PFSK-1 (cell line): ENCODE data around the gene HEPACAM.

Experiments
- POLR2AphosphoS5 ChIP-seq: IDR thresholded peaks from 2 replicates; pipeline ENCODE4 v1.6.1; 2012; ENCODE audit warnings: low read depth, mild to moderate bottlenecking, control low read depth, low read length, moderate library complexity
- SIN3A ChIP-seq: IDR thresholded peaks from 2 replicates; pipeline ENCODE4 v1.6.1; 2012; ENCODE audit warnings: mild to moderate bottlenecking, low read length, moderate library complexity, borderline replicate concordance; ENCODE audit not compliant: insufficient read depth
- TAF1 ChIP-seq: IDR thresholded peaks from 2 replicates; pipeline ENCODE4 v1.6.1; 2012; ENCODE audit warnings: low read length, control low read depth, borderline replicate concordance; ENCODE audit not compliant: insufficient read depth
- TF ChIP-seq, protein P1 (sequence below), 2 experiments: IDR thresholded peaks; 2 replicates each; pipeline versions ENCODE4 v1.6.1 to v1.8.0; 2011 to 2012; ENCODE audit warnings: low read depth in 2 of 2, low read length in 2 of 2, control low read depth in 1 of 2, inconsistent platforms in 1 of 2, mild to moderate bottlenecking in 1 of 2, moderate library complexity in 1 of 2; ENCODE audit not compliant: insufficient read depth in 1 of 2

DNA sequence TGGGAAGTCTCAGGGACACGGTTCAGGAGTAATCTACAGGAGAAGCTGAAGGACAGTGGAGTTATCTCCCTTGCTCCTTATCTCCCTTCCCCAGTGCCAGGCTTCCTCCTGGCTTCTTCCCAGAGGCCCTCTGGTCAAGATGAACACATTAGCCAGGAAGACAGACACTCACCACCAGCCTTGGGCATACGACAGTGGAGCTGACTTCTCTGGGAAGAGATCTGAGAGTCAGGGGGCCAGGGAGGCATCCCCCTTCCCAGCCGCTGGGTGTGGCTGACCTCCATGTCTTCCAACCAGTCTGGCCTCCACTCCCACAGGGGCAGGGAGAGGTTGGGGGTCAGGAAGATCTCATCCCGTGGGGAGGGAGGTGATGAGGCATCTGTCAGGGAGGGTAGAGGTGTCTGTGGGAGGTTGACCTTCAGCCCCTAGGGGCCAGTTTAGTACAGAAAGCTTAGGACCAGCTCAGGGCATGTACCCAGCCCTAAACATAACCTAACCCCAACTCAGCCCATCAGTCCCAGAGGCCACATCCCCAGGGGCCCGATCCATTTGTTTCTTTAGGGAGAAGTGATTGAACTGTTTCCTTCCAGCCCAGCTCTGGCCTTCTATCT, 50.9 kb downstream of the HEPACAM start:
- TF ChIP-seq TAF1 (no peak), POLR2AphosphoS5 (no peak), SIN3A (no peak)
- TF ChIP-seq, protein P1, sequence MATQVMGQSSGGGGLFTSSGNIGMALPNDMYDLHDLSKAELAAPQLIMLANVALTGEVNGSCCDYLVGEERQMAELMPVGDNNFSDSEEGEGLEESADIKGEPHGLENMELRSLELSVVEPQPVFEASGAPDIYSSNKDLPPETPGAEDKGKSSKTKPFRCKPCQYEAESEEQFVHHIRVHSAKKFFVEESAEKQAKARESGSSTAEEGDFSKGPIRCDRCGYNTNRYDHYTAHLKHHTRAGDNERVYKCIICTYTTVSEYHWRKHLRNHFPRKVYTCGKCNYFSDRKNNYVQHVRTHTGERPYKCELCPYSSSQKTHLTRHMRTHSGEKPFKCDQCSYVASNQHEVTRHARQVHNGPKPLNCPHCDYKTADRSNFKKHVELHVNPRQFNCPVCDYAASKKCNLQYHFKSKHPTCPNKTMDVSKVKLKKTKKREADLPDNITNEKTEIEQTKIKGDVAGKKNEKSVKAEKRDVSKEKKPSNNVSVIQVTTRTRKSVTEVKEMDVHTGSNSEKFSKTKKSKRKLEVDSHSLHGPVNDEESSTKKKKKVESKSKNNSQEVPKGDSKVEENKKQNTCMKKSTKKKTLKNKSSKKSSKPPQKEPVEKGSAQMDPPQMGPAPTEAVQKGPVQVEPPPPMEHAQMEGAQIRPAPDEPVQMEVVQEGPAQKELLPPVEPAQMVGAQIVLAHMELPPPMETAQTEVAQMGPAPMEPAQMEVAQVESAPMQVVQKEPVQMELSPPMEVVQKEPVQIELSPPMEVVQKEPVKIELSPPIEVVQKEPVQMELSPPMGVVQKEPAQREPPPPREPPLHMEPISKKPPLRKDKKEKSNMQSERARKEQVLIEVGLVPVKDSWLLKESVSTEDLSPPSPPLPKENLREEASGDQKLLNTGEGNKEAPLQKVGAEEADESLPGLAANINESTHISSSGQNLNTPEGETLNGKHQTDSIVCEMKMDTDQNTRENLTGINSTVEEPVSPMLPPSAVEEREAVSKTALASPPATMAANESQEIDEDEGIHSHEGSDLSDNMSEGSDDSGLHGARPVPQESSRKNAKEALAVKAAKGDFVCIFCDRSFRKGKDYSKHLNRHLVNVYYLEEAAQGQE (IDR thresholded peaks at IDR 0.05; ENCODE audit: insufficient read depth in 1 of 2, low read depth in 2 of 2, low read length in 2 of 2) = no peak
